Body of pancreas (tissue), 4 donors: Measurements from ENCODE around the gene TRAF4. TPM values are rescaled to one million over a fixed set of nuclear protein-coding genes. Genes with fewer than 3 reads are reported as not detected.
"Not testable (repeated sequence)": the region's sequence is repeated elsewhere in the genome, so short reads cannot be mapped to it uniquely, and the experiment has no call there.

Experiments used
- ATAC-seq: fragments of 150-250 bp; one replicate; pipeline ENCODE4 v1.9.1; 2016
- DNase-seq, 4 donors: peaks; one replicate each; pipeline ENCODE4 v3.0.0-alpha.2; 2019
- H3K27ac ChIP-seq, 4 donors: fragments of 200-600 bp; sonication (generic); 1 replicate in 3 of 4; 2 replicates in 1 of 4; pipeline versions ENCODE4 v1.5.1 to v1.6.1; 2016 to 2019; ENCODE audit warnings: mild to moderate bottlenecking in 1 of 4, mixed read lengths in 1 of 4, moderate library complexity in 1 of 4
- H3K27me3 ChIP-seq, 2 donors: fragments of 200-600 bp; sonication (generic); one replicate each; pipeline ENCODE4 v1.6.0; 2016; ENCODE audit warnings: mild to moderate bottlenecking in 1 of 2
- H3K36me3 ChIP-seq, 2 donors: fragments of 200-600 bp; sonication (generic); replicated peaks in 1 of 2; 2 replicates each; pipeline ENCODE4 v1.5.1; 2016; ENCODE audit warnings: low read depth in 2 of 2; ENCODE audit not compliant: insufficient read depth in 1 of 2
- H3K4me1 ChIP-seq: fragments of 200-600 bp; sonication (generic); one replicate; pipeline ENCODE4 v1.6.0; 2016
- H3K4me3 ChIP-seq, 2 donors: fragments of 200-600 bp; sonication (generic); 1 replicate in 1 of 2; 2 replicates in 1 of 2; pipeline ENCODE4 v1.5.1; 2016 to 2019
- H3K9me3 ChIP-seq, 3 donors: fragments of 200-600 bp; sonication (generic); 1 replicate in 2 of 3; 2 replicates in 1 of 3; pipeline ENCODE4 v1.5.1; 2016
- CTCF ChIP-seq, 7 experiments: fragments of 450-650 bp in 4 of 7; fragments of 200-600 bp in 3 of 7; sonication (generic) in 3 of 7; IDR thresholded peaks; one replicate each; pipeline ENCODE4 v1.5.1; 2016 to 2019; ENCODE audit warnings: antibody characterized with exemption in 7 of 7
- POLR2A ChIP-seq, 3 donors: fragments of 450-650 bp; IDR thresholded peaks; one replicate each; pipeline ENCODE4 v1.6.1; 2016; ENCODE audit warnings: antibody characterized with exemption in 3 of 3, mild to moderate bottlenecking in 2 of 3
- WGBS, 2 donors: methylation state at CpG; one replicate each; pipeline ENCODE4 v1.1.5; 2017; 5-methylcytosine and 5-hydroxymethylcytosine counted together
- intact Hi-C: fragments of 100-400 bp; cut with DNase I; formaldehyde crosslinking; loops from one replicate; pipeline ENCODE4 v1.15.1; 2023
- total RNA-seq, 2 donors: library from RNA; depleted of rRNA; stranded (reverse); fragments of >200 nt; gene quantifications; one replicate each; pipeline ENCODE4 v1.1.0, GENCODE V29; 2016

TRAF4 gene
- total RNA-seq, 2 donors from 2014 or later, result 27.5 to 48.1 TPM

GRCh38 chr17:28718333-28719020, 25.3 kb upstream of the TRAF4 start:
- WGBS, 2 donors, result 62 to 79% methylated on average over 18 of the region's 18 CpGs
- H3K27me3 ChIP-seq, result peaks cover 0 to 6% of the 10 kb centered on the region in 2 donors
- DNase-seq (no peak), ATAC-seq (no peak)
- intact Hi-C loops, result no loop called here
- H3K4me1 ChIP-seq, result peaks cover 30% of the 10 kb centered on the region
- no peak for TF ChIP-seq CTCF (IDR thresholded peaks at IDR 0.05)
- TF ChIP-seq POLR2A (IDR thresholded peaks at IDR 0.05), result no peak
- peak overlapping the region in 3 of 4 donors; percentile 71 to 77 (median 76) for H3K27ac ChIP-seq
- peaks cover 8 to 14% of the 10 kb centered on the region in 2 donors for H3K36me3 ChIP-seq
- no peak overlapping the region for H3K4me3 ChIP-seq
- no peaks in the 10 kb centered on the region for H3K9me3 ChIP-seq

GRCh38 chr17:28719021-28719433, 24.8 kb upstream of the TRAF4 start:
- H3K27ac ChIP-seq, result peak overlapping the region; percentile 71 to 77 (median 74)
- H3K36me3 ChIP-seq, result peaks cover 14 to 20% of the 10 kb centered on the region in 2 donors
- DNase-seq (no peak), ATAC-seq (no peak)
- no peak overlapping the region for H3K4me3 ChIP-seq
- peaks cover 0 to 6% of the 10 kb centered on the region in 2 donors for H3K27me3 ChIP-seq
- H3K4me1 ChIP-seq, result peaks cover 31% of the 10 kb centered on the region
- TF ChIP-seq CTCF (IDR thresholded peaks at IDR 0.05), result no peak
- H3K9me3 ChIP-seq, result no peaks in the 10 kb centered on the region
- intact Hi-C loops, result no loop called here
- WGBS, 2 donors, result 26 to 32% methylated on average over 18 of the region's 18 CpGs

- peaks cover 0 to 6% of the 10 kb centered on the region in 2 donors for H3K27me3 ChIP-seq
- peak overlapping the region; percentile 93 to 98 for H3K4me3 ChIP-seq
- 2% methylated on average over 29 to 30 of the region's 30 CpGs for WGBS, 2 donors
- TF ChIP-seq POLR2A (IDR thresholded peaks at IDR 0.05), result no peak
- TF ChIP-seq CTCF (IDR thresholded peaks at IDR 0.05), result no peak
- DNase-seq (no peak), ATAC-seq (no peak)
- intact Hi-C loops, result no loop called here
- H3K9me3 ChIP-seq, result no peaks in the 10 kb centered on the region
- peaks cover 45% of the 10 kb centered on the region for H3K4me1 ChIP-seq
- H3K27ac ChIP-seq, result peak overlapping the region; percentile 64 to 77 (median 74)
- H3K36me3 ChIP-seq, result peaks cover 18 to 22% of the 10 kb centered on the region in 2 donors
Observed at GRCh38 chr17:28720247-28720996, 23.4 kb upstream of the TRAF4 start.

GRCh38 chr17:28720997-28721329, 22.8 kb upstream of the TRAF4 start:
- not testable (repeated sequence) for DNase-seq

GRCh38 chr17:28722417-28723158, 21.2 kb upstream of the TRAF4 start:
- intact Hi-C loops, result no loop called here
- WGBS, 2 donors, result 50 to 56% methylated on average over 6 to 7 of the region's 7 CpGs
- TF ChIP-seq POLR2A (IDR thresholded peaks at IDR 0.05) (no peak), CTCF (IDR thresholded peaks at IDR 0.05) (no peak)
- no peak for ATAC-seq
- DNase-seq, result no peak
- Histone ChIP-seq H3K9me3 (no peaks in the 10 kb centered on the region), H3K4me1 (peaks cover 55% of the 10 kb centered on the region), H3K4me3 (no peak overlapping the region), H3K27me3 (no peaks in the 10 kb centered on the region), H3K36me3 (peaks cover 18 to 22% of the 10 kb centered on the region in 2 donors), H3K27ac (no peak overlapping the region)

More at GRCh38 chr17:28720997-28721329, 22.8 kb upstream of the TRAF4 start:
- 30 to 31% methylated on average over 15 to 19 of the region's 19 CpGs for WGBS, 2 donors
- H3K4me1 ChIP-seq, result peaks cover 50% of the 10 kb centered on the region
- ATAC-seq, H3K27me3 ChIP-seq, intact Hi-C loops, H3K9me3 ChIP-seq: not testable (repeated sequence)
- H3K27ac ChIP-seq, result peak overlapping the region in 2 of 4 donors; percentile 71 to 77
- peaks cover 18 to 22% of the 10 kb centered on the region in 2 donors for H3K36me3 ChIP-seq
- peak overlapping the region; percentile 93 to 98 for H3K4me3 ChIP-seq
